K562 (cell line): Measurements from ENCODE around the gene MAB21L2. TPM values are rescaled to one million over a fixed set of nuclear protein-coding genes. Genes with fewer than 3 reads are reported as not detected.

Experiments used
- ATF1 ChIP-seq, 2 experiments: fragments of 450-650 bp in 1 of 2; IDR thresholded peaks; 2 replicates each; pipeline ENCODE4 v1.6.1; 2016; ENCODE audit warnings: missing compliant biosample characterization in 1 of 2, missing genetic modification characterization in 1 of 2
- CBFA2T2 ChIP-seq: fragments of 450-650 bp; conservative IDR thresholded peaks from 2 replicates; pipeline ENCODE4 v1.6.1; 2017; ENCODE audit warnings: mild to moderate bottlenecking
- CREB3L1 ChIP-seq: fragments of 450-650 bp; IDR thresholded peaks from 2 replicates; pipeline ENCODE4 v1.6.1; 2014; ENCODE audit warnings: low read depth, mild to moderate bottlenecking, moderate library complexity, borderline replicate concordance
- EWSR1 ChIP-seq: fragments of 450-650 bp; IDR thresholded peaks from 2 replicates; pipeline ENCODE4 v1.6.1; 2018; ENCODE audit warnings: borderline replicate concordance, mild to moderate bottlenecking, low read depth, moderate library complexity; ENCODE audit not compliant: partially characterized antibody
- MAFG ChIP-seq: fragments of 450-650 bp; conservative IDR thresholded peaks from 2 replicates; pipeline ENCODE4 v1.6.1; 2016; ENCODE audit warnings: missing genetic modification characterization, missing compliant biosample characterization
- MNT ChIP-seq, 2 experiments: fragments of 450-650 bp; conservative IDR thresholded peaks; 2 replicates each; pipeline ENCODE4 v1.6.1; 2017; ENCODE audit warnings: mild to moderate bottlenecking in 2 of 2, moderate library complexity in 2 of 2
- PBX2 ChIP-seq, 2 experiments: IDR thresholded peaks in 1 of 2; conservative IDR thresholded peaks in 1 of 2; 2 replicates each; pipeline ENCODE4 v1.6.1; 2016; ENCODE audit warnings: low read depth in 2 of 2, mild to moderate bottlenecking in 1 of 2, missing compliant biosample characterization in 1 of 2, missing genetic modification characterization in 1 of 2, moderate library complexity in 1 of 2
- REST ChIP-seq, 2 experiments: fragments of 450-650 bp; formaldehyde crosslinking in 1 of 2; IDR thresholded peaks; 2 replicates each; pipeline versions ENCODE4 v1.4.0 to v1.6.1; 2014 to 2020; ENCODE audit warnings: mild to moderate bottlenecking in 2 of 2, borderline replicate concordance in 1 of 2, low read depth in 1 of 2
- SUPT5H ChIP-seq: fragments of 450-650 bp; IDR thresholded peaks from 2 replicates; pipeline ENCODE4 v1.6.1; 2016
- WHSC1 ChIP-seq: IDR thresholded peaks from one replicate; pipeline ENCODE4 v1.6.1; 2012; ENCODE audit warnings: low read length, control low read depth, inconsistent platforms
- polyA plus RNA-seq, 8 experiments: library from polyadenylated mRNA; depleted of rRNA in 4 of 8; stranded (reverse) in 5 of 8; unstranded in 3 of 8; fragments of >200 nt; fragmentation: Nextera tagmentation in 2 of 8; fragmentation: Illumina TruSeq in 1 of 8; extraction: Ambion mirVana in 2 of 8; extraction: Trizol in 1 of 8; gene quantifications; 2 replicates each; pipeline versions ENCODE4 v1.2.1 to v1.2.3, GENCODE V29; 2011 to 2014; ENCODE audit warnings: inconsistent platforms in 1 of 8, missing spikeins in 1 of 8
- total RNA-seq, 7 experiments: library from RNA; depleted of rRNA in 6 of 7; stranded (reverse); fragments of >200 nt in 6 of 7; fragmentation: Illumina TruSeq in 2 of 7; extraction: Trizol in 2 of 7; gene quantifications; 2 replicates each; pipeline versions ENCODE4 v1.2.1 to v1.2.3, GENCODE V29; 2011 to 2021; ENCODE audit warnings: low replicate concordance in 1 of 7

The MAB21L2 gene
- total and polyA plus RNA-seq, 9 of the 15 experiments (the other 6 are each of a cell fraction or from before 2014, with no cell fraction given), result not detected

- TF ChIP-seq REST (IDR thresholded peaks at IDR 0.05; ENCODE audit: borderline replicate concordance) (no peak), REST (CRISPR knock-in tag; IDR thresholded peaks at IDR 0.05; ENCODE audit: low read depth) (no peak), CREB3L1 (no peak), ATF1 (CRISPR knock-in tag; IDR thresholded peaks at IDR 0.05) (no peak), ATF1 (tag; IDR thresholded peaks at IDR 0.05) (no peak), PBX2 (CRISPR knock-in tag; IDR thresholded peaks at IDR 0.05; ENCODE audit: low read depth) (no peak), PBX2 (tag; conservative IDR thresholded peaks at IDR 0.05; ENCODE audit: low read depth) (peak; percentile 89), MNT (conservative IDR thresholded peaks at IDR 0.05) (no peak), MAFG (tag) (peak; percentile 81), CBFA2T2 (0 out of 2 replicates have a peak, but pooled peaks have one; percentile 13), EWSR1 (no peak), SUPT5H (no peak), WHSC1 (no peak)
Observed at GRCh38 chr4:150570862-150571261, 11.1 kb upstream of the MAB21L2 start (continued).
